OCI-LY7 (cell line): ENCODE data around the gene MYH6. TPM values are rescaled to one million over a fixed set of nuclear protein-coding genes. Genes with fewer than 3 reads are reported as not detected.

Experiments
- BruUV-seq: library from RNA; stranded (reverse); fragments of 400-500 nt; replicated peaks from 2 replicates; lab custom pipeline; 2021; lab: Mats Ljungman, UMichigan
- CTCF ChIA-PET: fragments of 300-600 bp; sonication (Branson Sonifier 250); formaldehyde crosslinking; loops from one replicate; lab custom pipeline; 2022; ENCODE audit warnings: antibody characterized with exemption; ENCODE audit not compliant: unreplicated experiment; lab: Charles Lee
- POLR2A ChIA-PET: fragments of 300-600 bp; sonication (Branson Sonifier 250); formaldehyde crosslinking; loops from one replicate; lab custom pipeline; 2022; ENCODE audit warnings: antibody characterized with exemption; lab: Charles Lee
- DNase-seq: peaks from one replicate; pipeline ENCODE4 v3.0.0-alpha.2; 2015; ENCODE audit warnings: low spot score
- H2AFZ ChIP-seq: fragments of 200-600 bp; sonication (generic), shearing (Covaris generic); 2 replicates; pipeline ENCODE4 v1.6.1; 2014; ENCODE audit warnings: mild to moderate bottlenecking, antibody characterized with exemption, low read length, moderate library complexity
- H3K27ac ChIP-seq: fragments of 200-600 bp; sonication (generic); 2 replicates; pipeline ENCODE4 v1.5.1; 2014; ENCODE audit warnings: mixed run types, low read depth, mild to moderate bottlenecking, moderate library complexity, low read length, inconsistent platforms; ENCODE audit not compliant: poor library complexity, severe bottlenecking
- H3K36me3 ChIP-seq: fragments of 200-600 bp; sonication (generic); 2 replicates; pipeline ENCODE4 v1.6.1; 2014; ENCODE audit warnings: mild to moderate bottlenecking, antibody characterized with exemption, low read length, moderate library complexity, mixed read lengths; ENCODE audit not compliant: insufficient read depth
- H3K4me1 ChIP-seq: fragments of 200-600 bp; sonication (generic); 2 replicates; pipeline ENCODE4 v1.5.1; 2014; ENCODE audit warnings: mild to moderate bottlenecking, low read length; ENCODE audit not compliant: insufficient read depth, poor library complexity, severe bottlenecking
- H3K4me2 ChIP-seq: fragments of 200-600 bp; sonication (generic); 2 replicates; pipeline ENCODE4 v1.6.1; 2014; ENCODE audit warnings: mild to moderate bottlenecking, low read length
- H3K4me3 ChIP-seq: fragments of 200-600 bp; sonication (generic); 2 replicates; pipeline ENCODE4 v1.5.1; 2014; ENCODE audit warnings: mild to moderate bottlenecking, low read depth, low read length; ENCODE audit not compliant: poor library complexity, severe bottlenecking
- H3K79me2 ChIP-seq: fragments of 200-600 bp; sonication (generic); 2 replicates; pipeline ENCODE4 v1.6.1; 2016; ENCODE audit warnings: low read depth, mild to moderate bottlenecking, low read length, moderate library complexity, mixed read lengths; ENCODE audit not compliant: insufficient read depth
- H3K9me2 ChIP-seq: fragments of 200-600 bp; sonication (generic); 2 replicates; pipeline ENCODE4 v1.6.1; 2016; ENCODE audit warnings: mild to moderate bottlenecking, low read length, mixed read lengths; ENCODE audit not compliant: insufficient read depth
- H3K9me3 ChIP-seq: fragments of 200-600 bp; sonication (generic); 2 replicates; pipeline ENCODE4 v1.6.1; 2014; ENCODE audit warnings: mild to moderate bottlenecking, mixed run types, low read length, mixed read lengths
- H4K20me1 ChIP-seq: fragments of 200-600 bp; sonication (generic); 2 replicates; pipeline ENCODE4 v1.6.1; 2014; ENCODE audit warnings: mild to moderate bottlenecking, antibody characterized with exemption, low read length, moderate library complexity, mixed read lengths; ENCODE audit not compliant: insufficient read depth
- EZH2phosphoT487 ChIP-seq: fragments of 200-600 bp; sonication (generic); IDR thresholded peaks from 2 replicates; pipeline ENCODE4 v1.6.1; 2018; ENCODE audit warnings: low read depth, borderline replicate concordance, mild to moderate bottlenecking, mixed run types, antibody characterized with exemption, low read length, moderate library complexity, mixed read lengths
- intact Hi-C: fragments of 100-400 bp; cut with micrococcal nuclease; formaldehyde crosslinking; loops from one replicate; pipeline ENCODE4 v1.10.0; 2022; ENCODE audit not compliant: unreplicated experiment
- total RNA-seq, 2 experiments: library from RNA; depleted of rRNA in 1 of 2; stranded (reverse); fragments of >200 nt in 1 of 2; shearing (Covaris generic) in 1 of 2; gene quantifications; 2 replicates each; pipeline ENCODE4 v1.2.3, GENCODE V29; 2014 to 2022
- TF ChIP-seq, protein P1 (sequence below): fragments of 200-600 bp; sonication (generic); conservative IDR thresholded peaks from 2 replicates; pipeline ENCODE4 v1.5.1; 2014; ENCODE audit warnings: mild to moderate bottlenecking, antibody characterized with exemption, low read length, moderate library complexity, mixed read lengths

Gene MYH6
- total RNA-seq, 2 experiments from 2014 or later: not detected

DNA sequence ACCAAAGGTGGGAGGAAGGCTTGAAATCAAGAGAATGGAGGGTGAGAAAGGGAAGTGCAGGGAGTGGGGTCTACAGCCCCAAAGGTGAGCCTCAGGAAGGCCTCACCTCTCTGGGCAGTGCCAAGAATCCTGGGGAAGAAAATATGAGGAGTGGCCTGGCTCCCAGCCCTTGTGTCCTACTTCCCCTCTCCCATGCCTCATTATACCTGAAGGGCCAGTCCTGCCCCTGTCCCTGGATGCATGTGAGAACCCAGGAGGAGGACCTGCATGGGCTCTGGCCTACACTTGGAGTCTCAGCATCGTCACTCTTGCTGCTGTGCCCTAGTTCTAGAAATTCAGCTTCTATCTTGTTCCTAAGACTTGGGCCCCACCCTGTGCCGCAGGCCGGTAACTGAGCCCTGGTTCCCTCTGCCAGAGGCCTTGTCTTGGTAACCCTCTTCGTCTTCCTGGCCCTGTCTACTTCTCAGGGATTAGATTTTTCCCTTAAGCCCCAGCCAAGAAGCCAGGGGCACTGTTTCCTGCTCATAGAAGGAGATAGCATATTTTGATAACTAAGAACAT is 38.3 kb upstream of the MYH6 start:
- no peak overlapping the region for H2AFZ ChIP-seq
- CTCF ChIA-PET: no interaction called here

DNA sequence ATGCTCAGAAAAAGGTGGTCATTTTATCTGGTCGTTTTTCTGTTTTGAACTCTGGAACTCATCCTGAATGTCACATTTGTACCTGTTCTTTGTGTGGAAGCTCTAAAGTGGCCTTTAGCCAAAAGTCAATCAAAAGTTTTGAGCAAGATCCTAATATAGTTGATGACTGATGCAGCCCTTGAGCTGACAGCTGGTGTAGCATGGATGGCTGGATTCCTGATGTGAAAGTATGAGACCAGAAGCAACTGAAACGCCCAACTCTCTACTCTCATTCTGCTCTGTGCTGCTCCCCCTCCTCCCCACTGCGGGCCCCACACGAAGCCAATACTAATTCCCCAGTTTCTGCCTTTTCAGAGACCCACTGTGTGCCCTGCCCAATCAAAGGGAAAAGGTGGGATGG is 37.7 kb upstream of the MYH6 start:
- H2AFZ ChIP-seq: no peak overlapping the region
- H3K4me3 ChIP-seq: no peak overlapping the region
- H3K4me1 ChIP-seq: no peaks in the 10 kb centered on the region
- no peaks in the 10 kb centered on the region for H3K36me3 ChIP-seq
- ChIA-PET POLR2A (no interaction called here), CTCF (interaction anchor here (0.6 kb wide), 1 partner anchor 1892 kb away, joined by 3 read pairs; no protein-coding TSS in a partner anchor)
- no peaks in the 10 kb centered on the region for H4K20me1 ChIP-seq
- no TSS peak for BruUV-seq
- H3K9me2 ChIP-seq: no peaks in the 10 kb centered on the region
- no peaks in the 10 kb centered on the region for H3K9me3 ChIP-seq
- H3K27ac ChIP-seq: no peak overlapping the region
- no peaks in the 10 kb centered on the region for H3K79me2 ChIP-seq
- no peak for DNase-seq
- TF ChIP-seq EZH2phosphoT487: no peak
- TF ChIP-seq, protein P1, sequence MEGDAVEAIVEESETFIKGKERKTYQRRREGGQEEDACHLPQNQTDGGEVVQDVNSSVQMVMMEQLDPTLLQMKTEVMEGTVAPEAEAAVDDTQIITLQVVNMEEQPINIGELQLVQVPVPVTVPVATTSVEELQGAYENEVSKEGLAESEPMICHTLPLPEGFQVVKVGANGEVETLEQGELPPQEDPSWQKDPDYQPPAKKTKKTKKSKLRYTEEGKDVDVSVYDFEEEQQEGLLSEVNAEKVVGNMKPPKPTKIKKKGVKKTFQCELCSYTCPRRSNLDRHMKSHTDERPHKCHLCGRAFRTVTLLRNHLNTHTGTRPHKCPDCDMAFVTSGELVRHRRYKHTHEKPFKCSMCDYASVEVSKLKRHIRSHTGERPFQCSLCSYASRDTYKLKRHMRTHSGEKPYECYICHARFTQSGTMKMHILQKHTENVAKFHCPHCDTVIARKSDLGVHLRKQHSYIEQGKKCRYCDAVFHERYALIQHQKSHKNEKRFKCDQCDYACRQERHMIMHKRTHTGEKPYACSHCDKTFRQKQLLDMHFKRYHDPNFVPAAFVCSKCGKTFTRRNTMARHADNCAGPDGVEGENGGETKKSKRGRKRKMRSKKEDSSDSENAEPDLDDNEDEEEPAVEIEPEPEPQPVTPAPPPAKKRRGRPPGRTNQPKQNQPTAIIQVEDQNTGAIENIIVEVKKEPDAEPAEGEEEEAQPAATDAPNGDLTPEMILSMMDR: no peak
- H3K4me2 ChIP-seq: no peak overlapping the region
- intact Hi-C loops: no loop called here

More for the DNA sequence above, 38.3 kb upstream of the MYH6 start:
- Histone ChIP-seq H3K9me2 (no peaks in the 10 kb centered on the region), H3K9me3 (no peaks in the 10 kb centered on the region), H3K4me1 (no peaks in the 10 kb centered on the region), H3K36me3 (no peaks in the 10 kb centered on the region), H3K27ac (no peak overlapping the region), H3K4me2 (no peak overlapping the region), H3K4me3 (no peak overlapping the region), H4K20me1 (no peaks in the 10 kb centered on the region), H3K79me2 (no peaks in the 10 kb centered on the region)
- no peak for TF ChIP-seq EZH2phosphoT487
- TF ChIP-seq, protein P1: no peak
- no TSS peak for BruUV-seq
- DNase-seq: no peak
- POLR2A ChIA-PET: no interaction called here
- intact Hi-C loops: no loop called here

DNA sequence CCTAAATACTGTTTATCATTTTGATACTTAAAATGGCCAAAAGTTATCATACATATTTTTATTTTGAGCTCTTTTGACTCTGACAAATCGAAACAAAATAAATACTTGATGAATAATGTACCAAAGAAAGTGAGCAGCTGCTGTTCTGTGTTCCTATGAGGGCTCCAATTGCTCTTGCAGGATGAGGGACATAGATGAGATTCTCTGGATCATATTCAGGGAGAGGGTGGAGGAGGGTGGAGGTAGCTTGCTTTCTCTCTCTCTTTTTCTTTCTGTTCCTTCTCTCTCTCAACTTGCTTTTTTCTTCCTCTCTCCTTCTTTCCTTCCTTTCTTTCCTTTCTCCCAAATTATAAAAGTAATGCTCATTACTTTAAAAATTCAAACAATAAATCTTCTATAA is 36.2 kb upstream of the MYH6 start:
- BruUV-seq: no TSS peak
- ChIA-PET CTCF (no interaction called here), POLR2A (interaction anchor here (0.8 kb wide), 1 partner anchor 9 kb away, joined by 3 read pairs; the partner anchor contains the start of gene MYH7)
- H3K9me2 ChIP-seq: no peaks in the 10 kb centered on the region
- no peak overlapping the region for H3K27ac ChIP-seq
- no peaks in the 10 kb centered on the region for H3K9me3 ChIP-seq
- no peak overlapping the region for H2AFZ ChIP-seq
- TF ChIP-seq EZH2phosphoT487: no peak
- no peak overlapping the region for H3K4me2 ChIP-seq
- DNase-seq: no peak
- no peaks in the 10 kb centered on the region for H3K79me2 ChIP-seq
- intact Hi-C loops: no loop called here
- H4K20me1 ChIP-seq: no peaks in the 10 kb centered on the region
- H3K4me1 ChIP-seq: no peaks in the 10 kb centered on the region
- no peaks in the 10 kb centered on the region for H3K36me3 ChIP-seq
- H3K4me3 ChIP-seq: no peak overlapping the region
